ENCODE data around the gene ZFP3. TPM values are rescaled to one million over a fixed set of nuclear protein-coding genes. Genes with fewer than 3 reads are reported as not detected.
"Not testable (repeated sequence)": the region's sequence is repeated elsewhere in the genome, so short reads cannot be mapped to it uniquely, and the experiment has no call there.

ZFP3 gene
- total and polyA plus RNA-seq, 2 experiments from 2014 or later: 0.95 to 1.5 TPM

DNA sequence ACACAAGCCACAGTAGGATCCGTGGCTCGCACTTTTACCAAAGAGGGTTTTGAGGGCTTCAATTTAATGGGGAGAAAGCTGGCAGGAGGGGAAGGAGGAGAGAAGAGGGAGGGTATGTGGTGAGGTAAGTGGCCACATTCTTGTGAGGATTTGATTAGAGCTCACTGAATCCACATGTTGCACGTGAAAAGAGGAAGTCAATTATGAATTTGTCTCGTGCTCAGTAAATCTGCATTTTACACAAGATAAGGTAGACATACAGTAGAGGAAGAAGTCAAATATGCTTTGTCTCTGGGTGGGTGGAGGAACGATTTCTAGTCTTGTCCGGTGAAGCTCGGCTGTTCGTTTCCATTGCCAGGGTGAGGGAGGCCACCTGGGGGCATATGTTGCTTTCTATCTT, 32.5 kb downstream of the ZFP3 start:
- Histone ChIP-seq H3K9me3 (ENCODE audit: low read depth) (no peaks in the 10 kb centered on the region), H3K36me3 (peaks cover 6% of the 10 kb centered on the region), H3K4me3 (peak overlapping the region; percentile 58), H3K27me3 (no peaks in the 10 kb centered on the region), H3K4me1 (ENCODE audit: low read depth) (peaks cover 13% of the 10 kb centered on the region), H3K27ac (no peak overlapping the region)
- TF ChIP-seq, protein P1, sequence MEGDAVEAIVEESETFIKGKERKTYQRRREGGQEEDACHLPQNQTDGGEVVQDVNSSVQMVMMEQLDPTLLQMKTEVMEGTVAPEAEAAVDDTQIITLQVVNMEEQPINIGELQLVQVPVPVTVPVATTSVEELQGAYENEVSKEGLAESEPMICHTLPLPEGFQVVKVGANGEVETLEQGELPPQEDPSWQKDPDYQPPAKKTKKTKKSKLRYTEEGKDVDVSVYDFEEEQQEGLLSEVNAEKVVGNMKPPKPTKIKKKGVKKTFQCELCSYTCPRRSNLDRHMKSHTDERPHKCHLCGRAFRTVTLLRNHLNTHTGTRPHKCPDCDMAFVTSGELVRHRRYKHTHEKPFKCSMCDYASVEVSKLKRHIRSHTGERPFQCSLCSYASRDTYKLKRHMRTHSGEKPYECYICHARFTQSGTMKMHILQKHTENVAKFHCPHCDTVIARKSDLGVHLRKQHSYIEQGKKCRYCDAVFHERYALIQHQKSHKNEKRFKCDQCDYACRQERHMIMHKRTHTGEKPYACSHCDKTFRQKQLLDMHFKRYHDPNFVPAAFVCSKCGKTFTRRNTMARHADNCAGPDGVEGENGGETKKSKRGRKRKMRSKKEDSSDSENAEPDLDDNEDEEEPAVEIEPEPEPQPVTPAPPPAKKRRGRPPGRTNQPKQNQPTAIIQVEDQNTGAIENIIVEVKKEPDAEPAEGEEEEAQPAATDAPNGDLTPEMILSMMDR (IDR thresholded peaks at IDR 0.05; ENCODE audit: low read depth, low read length): no peak
- DNase-seq (ENCODE audit: low read depth in 1 of 2, low spot score in 1 of 2): no peak

DNA sequence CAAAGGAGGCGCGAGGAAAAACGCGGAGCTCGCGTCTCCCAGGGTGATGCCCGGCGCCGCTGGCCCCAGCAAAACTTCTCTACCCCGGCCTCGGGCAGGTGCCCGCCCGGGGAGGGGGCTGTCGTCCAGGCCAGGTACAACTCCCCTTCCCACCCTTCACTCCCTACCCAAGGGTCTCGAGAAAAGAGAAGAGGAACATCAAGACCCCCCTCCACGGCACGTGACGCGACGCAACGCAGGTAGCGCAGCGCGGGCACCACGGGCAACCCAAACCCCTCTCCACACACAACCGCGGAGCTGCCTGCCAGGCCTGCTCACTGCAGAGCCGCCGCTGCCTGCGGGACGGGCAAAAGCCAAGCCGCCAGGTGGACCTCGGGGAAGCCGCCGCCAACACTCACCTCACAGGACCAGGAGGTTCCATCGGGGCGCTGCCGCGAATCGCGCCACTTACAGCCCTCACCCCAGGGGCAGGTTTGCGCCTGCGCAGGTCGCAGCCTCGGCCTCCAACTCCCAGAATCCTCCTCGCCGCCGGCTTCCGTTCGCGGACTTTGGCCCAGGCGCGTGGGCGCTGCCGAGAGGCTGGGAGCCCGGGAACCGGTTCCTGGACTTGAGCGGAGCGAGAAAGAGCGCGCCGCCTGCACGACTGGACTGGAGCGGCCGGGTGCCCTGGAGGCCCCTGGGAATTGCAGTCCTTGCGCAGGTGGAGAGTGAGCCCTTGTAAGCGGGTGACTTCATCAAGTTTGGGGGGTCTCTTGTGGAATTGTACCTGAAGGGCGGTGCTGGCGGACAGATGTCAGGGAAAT, 33.3 kb downstream of the ZFP3 start, which contains the start of gene ZNF232:
ZNF232 (minus strand) TSS at position 477 of the 803 bp plus-strand sequence; CDS start at position 421, 56 bp downstream.
- Histone ChIP-seq H3K27ac (peak within 1 kb of the TSS; percentile 72), H3K9me3 (ENCODE audit: low read depth) (no peaks in the 10 kb centered on the region), H3K4me1 (ENCODE audit: low read depth) (peaks cover 13% of the 10 kb centered on the region), H3K36me3 (no peaks in the 10 kb centered on the region), H3K4me3 (peak within 1 kb of the TSS; percentile 58), H3K27me3 (no peaks in the 10 kb centered on the region)
- TF ChIP-seq, protein P1 (IDR thresholded peaks at IDR 0.05; ENCODE audit: low read depth, low read length): no peak
- peak; percentile 96 to 98 for DNase-seq (ENCODE audit: low read depth in 1 of 2, low spot score in 1 of 2)

DNA sequence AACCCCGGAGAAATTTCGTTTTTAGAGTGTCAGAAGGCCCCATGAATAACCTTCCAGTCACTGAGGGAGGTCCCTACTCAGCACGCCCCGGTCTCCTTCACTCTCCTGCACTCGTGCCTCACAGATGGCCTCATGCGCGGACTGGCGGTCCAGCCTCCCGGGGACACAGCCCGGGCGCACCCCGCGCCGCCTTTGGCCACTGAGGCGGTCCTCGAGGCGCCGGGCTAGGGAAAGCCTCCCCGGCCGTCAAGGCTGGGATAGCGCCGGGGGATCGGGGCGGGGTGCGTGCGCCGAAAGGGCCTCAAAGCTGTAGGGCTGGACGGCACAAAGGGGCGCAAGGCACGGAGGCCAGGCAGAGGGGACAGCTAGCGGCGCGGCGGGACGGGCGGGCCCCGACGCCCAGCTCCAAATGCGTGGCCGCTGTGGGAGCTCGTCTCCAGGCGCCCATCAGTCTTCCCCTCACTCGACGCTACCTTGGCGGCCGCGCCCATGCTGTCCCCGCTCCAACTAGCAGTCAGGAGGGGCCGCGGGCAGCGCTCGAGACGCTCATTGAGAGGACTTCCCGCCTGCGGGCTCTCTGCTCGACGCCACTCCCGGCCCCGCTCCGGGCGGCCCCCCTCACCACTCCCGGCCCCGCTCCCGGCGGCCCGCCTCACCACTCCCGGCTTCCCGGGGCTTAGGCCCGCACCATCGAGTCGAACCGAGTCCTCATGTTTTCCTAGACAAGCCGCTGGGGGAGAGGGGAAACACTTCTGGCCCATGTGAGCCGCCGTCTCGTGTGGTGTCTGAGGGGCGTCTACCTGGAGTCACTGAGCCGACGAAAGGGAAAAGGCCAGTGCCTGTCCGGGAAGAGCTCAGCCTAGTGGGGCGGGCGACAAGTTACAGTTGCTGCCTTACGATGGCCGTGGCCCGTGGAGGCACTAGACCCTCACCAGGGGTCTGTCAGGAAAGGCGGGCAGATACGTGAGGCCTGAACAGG, 37.7 kb downstream of the ZFP3 start, which contains the start of gene USP6:
USP6 (plus strand) TSS at position 360 of the 979 bp plus-strand sequence. CDS start 14,336 bp downstream, outside the sequence.
- H3K9me3 ChIP-seq (ENCODE audit: low read depth): no peaks in the 10 kb centered on the region
- no peaks in the 10 kb centered on the region for H3K27me3 ChIP-seq
- no peak for DNase-seq (ENCODE audit: low read depth in 1 of 2, low spot score in 1 of 2)
- TF ChIP-seq, protein P1 (IDR thresholded peaks at IDR 0.05; ENCODE audit: low read depth, low read length): no peak
- H3K4me1 ChIP-seq (ENCODE audit: low read depth): no peaks in the 10 kb centered on the region
- H3K4me3 ChIP-seq: no peak within 1 kb of the TSS
- H3K27ac ChIP-seq: no peak within 1 kb of the TSS
- H3K36me3 ChIP-seq: no peaks in the 10 kb centered on the region

DNA sequence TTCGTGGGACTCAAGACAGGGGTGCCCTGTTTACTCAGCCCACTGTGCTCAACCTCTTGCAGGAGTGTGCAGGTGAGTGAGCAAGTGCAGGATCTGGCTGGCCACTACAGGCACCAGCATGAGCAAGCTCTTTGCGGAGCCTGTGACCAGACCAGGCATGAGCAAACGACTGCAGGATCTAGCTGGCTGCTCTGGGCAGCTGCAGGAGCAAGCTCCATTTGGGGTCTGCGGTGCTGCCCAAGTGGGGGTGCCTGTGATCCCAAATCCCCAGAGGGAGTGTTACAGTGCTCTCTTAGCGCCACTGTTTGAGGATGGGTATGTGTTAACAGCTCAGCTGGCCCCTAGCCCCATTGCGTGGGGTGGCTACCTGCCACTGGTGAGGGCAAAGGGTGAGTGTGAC, 40.0 kb downstream of the ZFP3 start:
- DNase-seq (ENCODE audit: low read depth in 1 of 2, low spot score in 1 of 2): no peak
- Histone ChIP-seq H3K4me3 (no peak overlapping the region), H3K36me3 (no peaks in the 10 kb centered on the region), H3K27me3 (peaks cover 13% of the 10 kb centered on the region), H3K4me1 (ENCODE audit: low read depth) (no peaks in the 10 kb centered on the region), H3K9me3 (ENCODE audit: low read depth) (no peaks in the 10 kb centered on the region), H3K27ac (no peak overlapping the region)
- TF ChIP-seq, protein P1 (IDR thresholded peaks at IDR 0.05; ENCODE audit: low read depth, low read length): no peak

DNA sequence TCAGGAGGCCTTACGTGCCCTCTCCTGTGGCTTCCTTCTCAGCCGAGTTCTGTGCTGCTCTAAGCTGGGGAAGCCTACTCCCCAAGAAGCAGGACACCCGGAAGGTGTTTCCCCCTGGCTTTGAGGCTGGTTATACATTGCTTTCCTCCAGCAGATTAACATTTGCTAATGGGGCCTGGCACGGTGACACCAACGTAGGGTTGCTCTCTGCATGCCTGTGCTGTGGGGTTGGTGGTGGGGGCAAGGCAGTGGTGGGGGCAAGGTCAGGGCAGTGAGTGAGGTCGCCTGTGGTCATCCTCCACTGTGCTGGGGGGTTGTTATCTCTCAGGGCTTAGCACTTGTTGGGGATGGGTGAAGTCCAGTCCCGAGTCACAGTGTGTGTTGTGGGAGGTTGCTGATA, 41.8 kb downstream of the ZFP3 start:
- no peaks in the 10 kb centered on the region for H3K4me1 ChIP-seq (ENCODE audit: low read depth)

DNA sequence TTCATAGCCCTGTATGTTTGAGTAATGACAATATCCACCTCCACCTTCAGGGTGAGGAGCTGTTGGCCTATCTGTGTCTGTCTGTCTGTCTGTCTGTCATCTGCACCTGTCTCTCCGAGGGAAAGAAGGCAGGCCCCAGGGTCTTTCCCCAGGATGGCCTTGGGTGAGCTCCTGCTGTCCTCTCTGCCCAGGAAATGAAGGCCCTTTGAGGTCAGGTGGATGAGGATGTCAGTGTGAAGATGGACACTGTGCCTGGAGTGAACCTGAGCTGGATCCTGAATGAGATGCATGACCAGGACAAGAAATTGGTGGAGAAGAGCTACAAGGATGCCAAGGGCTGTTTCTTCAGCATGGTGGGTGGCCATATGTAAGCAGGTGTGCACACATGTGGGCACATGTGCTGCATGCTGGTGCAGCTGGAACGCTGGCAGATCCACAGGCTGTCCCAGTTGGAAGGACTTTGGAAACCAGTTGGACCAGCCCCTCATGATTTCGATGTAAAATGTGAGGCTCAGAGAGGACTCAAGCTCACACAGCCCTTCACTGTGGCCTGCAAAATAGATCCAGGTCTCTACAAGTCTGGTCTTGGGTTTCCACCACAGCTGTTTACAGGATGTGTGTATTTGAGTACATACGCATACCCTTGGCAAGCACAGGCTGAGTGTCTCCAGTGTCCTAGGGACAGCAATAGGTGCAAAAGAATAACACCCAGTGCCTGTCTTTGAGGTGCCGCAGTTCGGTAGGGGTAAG, 42.3 kb downstream of the ZFP3 start:
- H3K36me3 ChIP-seq; H3K4me1 ChIP-seq (ENCODE audit: low read depth); DNase-seq (ENCODE audit: low read depth in 1 of 2, low spot score in 1 of 2); H3K27ac ChIP-seq; H3K4me3 ChIP-seq; H3K9me3 ChIP-seq (ENCODE audit: low read depth): not testable (repeated sequence)
- H3K27me3 ChIP-seq: peaks cover 17% of the 10 kb centered on the region

More for the DNA sequence above, 41.8 kb downstream of the ZFP3 start:
- Histone ChIP-seq H3K4me3 (no peak overlapping the region), H3K27ac (no peak overlapping the region), H3K36me3 (no peaks in the 10 kb centered on the region), H3K27me3 (peaks cover 17% of the 10 kb centered on the region), H3K9me3 (ENCODE audit: low read depth) (no peaks in the 10 kb centered on the region)
- DNase-seq (ENCODE audit: low read depth in 1 of 2, low spot score in 1 of 2): no peak
- TF ChIP-seq, protein P1 (IDR thresholded peaks at IDR 0.05; ENCODE audit: low read depth, low read length): no peak
